Stimulated activated CD8-positive, alpha-beta memory T cell treated with anti-CD3 and anti-CD28 coated beads, Interleukin-4, amount 100 ng/mL, for 4 hours (primary cell): Measurements from ENCODE around the gene TRAPPC13.
A peak's percentile ranks its signal among the peaks of the same experiment; 100 is the strongest.
"Not testable (repeated sequence)": the region's sequence is repeated elsewhere in the genome, so short reads cannot be mapped to it uniquely, and the experiment has no call there.

Source experiments
- DNase-seq, 2 donors: peaks; one replicate each; pipeline ENCODE4 v3.0.0-alpha.2; 2020; ENCODE audit warnings: low read depth in 2 of 2, low spot score in 1 of 2

TRAPPC13 gene, protein sequence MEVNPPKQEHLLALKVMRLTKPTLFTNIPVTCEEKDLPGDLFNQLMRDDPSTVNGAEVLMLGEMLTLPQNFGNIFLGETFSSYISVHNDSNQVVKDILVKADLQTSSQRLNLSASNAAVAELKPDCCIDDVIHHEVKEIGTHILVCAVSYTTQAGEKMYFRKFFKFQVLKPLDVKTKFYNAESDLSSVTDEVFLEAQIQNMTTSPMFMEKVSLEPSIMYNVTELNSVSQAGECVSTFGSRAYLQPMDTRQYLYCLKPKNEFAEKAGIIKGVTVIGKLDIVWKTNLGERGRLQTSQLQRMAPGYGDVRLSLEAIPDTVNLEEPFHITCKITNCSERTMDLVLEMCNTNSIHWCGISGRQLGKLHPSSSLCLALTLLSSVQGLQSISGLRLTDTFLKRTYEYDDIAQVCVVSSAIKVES

DNA sequence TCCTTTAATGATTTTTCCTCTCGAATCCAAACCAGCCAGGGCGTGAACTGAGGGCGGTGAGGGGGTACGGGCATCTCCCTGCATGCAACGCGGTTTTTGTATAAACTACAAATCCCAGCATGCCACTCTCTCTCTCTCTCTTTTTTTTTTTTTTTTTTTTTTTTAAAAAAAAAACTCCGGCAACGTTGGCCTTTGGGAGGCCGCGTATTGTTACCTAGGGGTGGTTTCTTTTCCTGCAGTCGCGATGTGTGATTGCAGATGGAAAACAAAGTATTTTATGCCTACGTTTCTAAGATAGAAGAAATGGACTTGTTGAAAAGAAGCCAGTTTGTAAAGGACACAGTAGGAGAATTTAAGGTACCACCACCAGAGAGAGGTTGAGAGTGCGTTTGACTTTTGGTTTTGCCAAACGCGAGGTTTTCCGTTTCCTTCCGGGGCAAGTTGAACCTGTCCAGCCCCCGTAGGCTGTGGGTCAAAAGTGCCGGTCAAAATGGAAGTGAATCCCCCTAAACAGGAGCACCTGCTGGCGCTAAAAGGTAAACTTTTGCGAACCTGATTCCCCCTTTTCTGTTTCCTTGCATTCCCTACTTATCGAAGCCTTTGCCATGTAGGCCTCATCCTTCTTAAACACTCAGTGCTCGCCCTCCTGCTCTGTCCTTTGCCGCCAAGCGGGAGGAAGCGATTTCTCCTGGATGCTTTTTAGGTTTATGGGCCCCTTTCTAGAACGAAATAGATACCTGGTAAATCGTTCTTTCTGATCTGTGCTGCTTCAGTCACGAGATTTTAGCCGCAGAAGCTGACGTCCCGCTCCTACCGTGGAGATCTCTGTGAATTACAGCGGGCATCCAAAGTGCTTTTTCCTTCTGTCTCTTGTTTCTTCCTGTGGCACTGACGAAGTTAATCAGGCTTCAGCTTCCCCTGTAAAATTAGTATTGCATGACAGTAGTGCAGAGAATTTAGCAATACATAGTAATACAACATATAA, at the start of gene TRAPPC13, which contains the start of gene SHLD3:
Gene TRAPPC13, plus strand, starts transcription at position 457 of the 985 bp plus-strand sequence. Its CDS starts 34 bp downstream, at position 491.
Gene SHLD3, plus strand, starts transcription at position 457 of the 985 bp plus-strand sequence. CDS start 4,561 bp downstream, outside the sequence.
- DNase-seq, result peak; percentile 66 to 71

DNA sequence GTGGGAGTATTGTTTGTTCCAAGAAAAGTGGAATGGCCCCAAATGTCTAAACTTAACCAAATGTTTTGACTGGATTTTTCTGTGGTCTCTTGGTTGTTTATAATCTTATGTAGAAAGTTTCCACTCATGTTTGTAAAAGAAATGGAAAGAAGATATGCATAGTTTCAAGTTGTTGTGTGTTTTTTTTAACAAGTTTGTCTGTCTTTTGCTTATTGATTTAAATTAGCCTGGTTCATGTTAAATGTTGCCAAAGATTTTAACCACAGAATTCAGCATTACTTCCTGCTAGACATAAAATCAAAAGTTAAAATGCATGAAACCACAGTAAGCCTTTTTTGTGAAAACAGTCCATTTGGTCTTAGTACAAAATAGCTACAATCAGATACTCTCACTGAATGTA, 47.7 kb upstream of the TRAPPC13 start:
- no peak for DNase-seq

DNA sequence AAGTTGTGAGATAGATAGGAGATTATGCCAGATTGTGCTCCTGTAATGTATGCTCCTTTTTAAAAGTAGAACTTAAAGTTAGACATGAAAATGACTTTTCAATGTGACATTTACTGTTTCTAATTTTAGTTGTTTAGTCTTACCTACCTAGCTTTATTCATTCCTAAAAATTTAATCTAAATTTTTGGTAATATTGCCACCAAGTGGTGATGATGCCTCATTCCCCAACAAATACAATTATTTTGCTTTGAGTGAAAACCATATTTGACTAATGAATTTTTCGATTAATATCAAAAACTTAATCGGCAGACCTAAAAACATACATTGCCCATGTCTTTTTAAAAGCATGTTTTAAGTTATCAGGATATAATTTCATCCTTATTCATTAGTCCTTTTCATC, 36.1 kb upstream of the TRAPPC13 start:
- no peak for DNase-seq

DNA sequence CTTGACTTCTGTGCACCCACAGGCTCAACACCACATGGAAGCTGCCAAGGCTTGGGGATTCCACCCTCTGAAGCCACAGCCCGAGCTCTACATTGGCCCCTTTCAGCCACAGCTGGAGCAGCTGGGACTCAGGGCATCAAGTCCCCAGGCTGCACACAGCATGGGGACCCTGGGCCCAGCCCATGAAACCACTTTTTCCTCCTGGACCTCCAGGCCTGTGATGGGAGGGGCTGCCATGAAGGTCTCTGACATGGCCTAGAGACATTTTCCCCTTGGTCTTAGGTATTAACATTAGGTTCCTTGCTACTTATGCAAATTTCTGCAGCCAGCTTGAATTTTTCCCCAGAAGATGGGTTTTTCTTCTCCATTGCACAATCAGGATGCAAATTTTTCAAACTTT, 23.1 kb upstream of the TRAPPC13 start:
- not testable (repeated sequence) for DNase-seq

DNA sequence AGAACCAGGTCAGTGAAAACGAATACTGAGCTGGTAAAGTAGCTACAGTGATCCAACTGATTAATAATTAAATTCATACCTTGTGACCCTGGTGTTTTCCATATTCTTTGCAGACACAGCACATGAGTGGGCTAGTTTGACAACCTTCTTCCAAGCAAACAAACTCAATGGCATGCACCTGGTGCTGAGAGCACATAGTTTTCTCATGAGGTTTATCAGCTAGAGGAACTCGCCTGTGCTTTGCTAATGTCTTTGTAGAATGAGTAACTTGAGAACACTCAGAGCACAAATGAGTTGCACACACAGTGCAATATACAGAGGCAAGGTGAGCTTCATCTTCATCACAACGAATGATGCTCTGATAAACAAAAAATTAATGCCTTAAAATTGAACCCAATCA, 13.3 kb upstream of the TRAPPC13 start:
- DNase-seq, result no peak

DNA sequence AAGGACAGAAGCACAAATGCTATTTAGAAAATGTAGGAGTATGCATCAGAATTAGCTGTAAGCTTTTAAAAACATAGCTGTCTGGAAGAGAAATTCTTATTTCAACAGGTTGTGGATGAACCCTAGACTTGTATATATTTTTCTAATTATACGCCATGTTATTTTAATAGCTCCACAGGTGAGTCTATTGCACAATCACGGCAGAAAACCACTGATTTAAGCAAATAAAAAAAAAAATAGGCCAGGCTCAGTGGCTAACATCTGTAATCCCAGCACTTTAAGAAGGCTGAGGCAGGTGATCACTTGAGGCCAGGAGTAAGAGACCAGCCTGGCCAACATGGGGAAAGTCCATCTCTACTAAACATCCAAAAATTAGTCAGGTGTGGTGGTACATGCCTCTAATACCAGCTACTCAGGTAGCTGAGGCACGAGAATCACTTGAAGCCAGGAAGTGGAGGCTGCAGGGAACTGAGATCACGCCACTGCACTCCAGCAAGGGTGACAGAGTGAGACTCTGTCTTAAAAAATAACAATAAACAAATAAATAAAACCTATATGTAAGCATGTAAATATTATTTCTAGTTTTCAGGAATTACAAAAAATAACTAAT, 12.4 kb upstream of the TRAPPC13 start:
- no peak for DNase-seq

DNA sequence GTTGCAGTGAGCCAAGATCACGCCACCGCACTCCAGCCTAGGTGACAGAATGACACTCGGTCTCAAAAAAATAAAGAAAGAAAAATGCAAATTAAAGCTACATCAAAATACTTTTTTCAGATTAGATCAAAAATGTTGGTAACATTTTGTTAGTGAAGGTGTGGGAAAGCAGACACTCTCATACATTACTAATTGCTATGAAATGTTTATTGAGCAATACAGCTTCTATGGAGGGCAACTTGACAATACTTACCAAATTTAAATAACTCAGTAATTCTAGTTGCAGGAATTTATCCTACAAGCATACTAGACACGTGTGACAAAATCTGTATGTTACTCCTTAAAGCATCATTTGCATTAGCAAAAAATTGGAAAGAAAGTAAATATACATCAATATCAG, 4.8 kb upstream of the TRAPPC13 start:
- no peak for DNase-seq

DNA sequence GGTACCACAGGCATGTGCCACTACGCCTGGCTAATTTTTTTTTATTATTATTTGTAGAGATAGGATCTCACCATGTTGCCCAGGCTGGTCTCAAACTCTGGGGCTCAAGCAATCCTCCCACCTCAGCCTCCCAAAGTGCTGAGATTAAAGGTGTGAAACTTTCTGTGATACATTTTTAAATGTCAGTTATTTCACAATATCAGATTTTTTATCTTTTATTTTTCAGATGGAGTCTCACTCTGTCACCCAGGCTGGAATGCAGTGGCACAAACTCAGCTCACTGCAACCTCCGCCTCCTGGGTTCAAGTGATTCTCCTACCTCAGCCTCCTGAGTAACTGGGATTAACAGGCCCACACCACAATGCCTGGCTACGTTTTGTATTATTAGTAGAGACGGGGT, 2.9 kb upstream of the TRAPPC13 start:
- DNase-seq, result not testable (repeated sequence)

DNA sequence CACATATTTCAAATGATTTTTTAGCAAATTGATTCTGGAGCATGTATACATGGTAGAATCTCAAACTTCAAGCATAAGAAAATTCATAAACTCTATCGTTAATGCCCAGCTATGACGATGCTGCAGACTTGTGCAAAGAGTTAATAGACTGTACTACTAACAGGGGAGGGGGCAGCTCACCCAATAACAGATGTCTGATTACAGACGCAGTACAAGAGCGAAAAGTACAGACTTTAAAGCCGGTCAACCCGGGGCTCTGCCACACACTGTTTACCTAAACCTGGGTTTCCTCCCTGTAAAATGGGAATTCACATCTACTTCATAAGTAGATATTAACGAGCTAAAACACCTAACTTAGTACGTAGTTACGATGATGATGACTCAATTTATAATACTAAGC, 1.3 kb upstream of the TRAPPC13 start:
- no peak for DNase-seq

DNA sequence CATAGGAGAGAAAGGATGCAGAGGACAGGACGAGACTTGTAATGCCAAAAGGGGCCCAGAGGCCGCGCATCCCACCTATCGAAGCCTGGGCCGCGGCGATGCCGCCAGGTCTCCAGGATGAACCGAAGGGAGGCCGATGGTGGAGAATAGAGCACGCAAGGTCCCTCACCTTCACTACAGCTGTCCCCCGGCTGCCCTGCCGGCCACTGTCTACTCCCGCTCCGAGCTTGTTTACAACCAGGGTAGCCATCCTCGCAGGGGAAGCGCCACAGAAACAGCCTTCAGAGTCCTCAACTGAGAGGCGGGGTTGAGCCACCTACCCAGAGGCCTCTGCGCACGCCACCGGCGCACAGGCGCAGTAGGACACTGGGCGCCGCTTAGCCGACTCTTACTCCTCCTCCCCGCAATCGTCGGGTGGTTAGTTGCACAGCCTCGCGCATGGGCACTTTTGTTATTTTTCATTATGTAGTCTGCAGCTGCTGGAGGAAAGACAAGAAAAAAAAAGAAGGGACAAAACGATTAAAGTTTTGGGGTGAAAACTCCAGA, 729 bp upstream of the TRAPPC13 start, which contains the start of gene TRIM23:
Gene TRIM23, minus strand, starts transcription at position 309 of the 546 bp plus-strand sequence. Its CDS starts 59 bp downstream, at position 250.
- DNase-seq, result peak; percentile 80

DNA sequence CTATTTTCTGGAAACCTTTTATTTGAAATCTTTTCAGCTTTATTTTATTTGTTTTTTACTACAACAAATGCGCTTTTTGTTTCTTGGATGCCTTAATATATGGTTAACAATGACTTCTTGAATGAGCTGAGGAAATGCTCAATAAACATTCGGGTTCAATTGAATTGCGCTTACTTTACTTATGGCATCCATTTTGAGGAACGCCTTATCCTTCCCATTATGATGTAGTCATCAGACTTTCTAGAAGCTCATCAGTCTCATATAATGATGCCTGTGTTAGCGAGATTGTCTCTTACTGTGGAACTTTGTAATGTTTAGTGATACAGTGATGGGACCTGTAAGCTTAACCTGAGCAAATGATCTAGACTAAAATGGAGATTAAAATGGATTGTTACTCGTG, 916 bp downstream of the TRAPPC13 start:
- no peak for DNase-seq

DNA sequence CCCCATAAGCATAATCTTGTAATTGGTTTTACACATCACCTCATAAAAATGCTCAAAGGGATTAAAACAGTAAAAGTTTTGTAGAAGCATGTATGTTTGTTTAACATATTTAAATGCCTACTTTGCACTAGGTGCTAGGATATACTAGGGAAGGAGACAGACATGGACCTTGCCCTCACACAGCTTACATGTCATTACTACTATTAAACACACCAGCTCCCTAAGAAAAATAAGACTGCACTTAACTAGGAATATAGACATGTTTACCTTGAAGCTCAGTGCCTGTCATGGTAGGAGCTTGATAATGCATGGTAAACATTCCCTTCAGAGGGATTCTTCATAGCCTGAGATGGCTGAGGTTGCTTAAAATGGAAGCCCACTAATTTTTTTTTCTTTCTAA, 6.2 kb downstream of the TRAPPC13 start:
- no peak for DNase-seq

DNA sequence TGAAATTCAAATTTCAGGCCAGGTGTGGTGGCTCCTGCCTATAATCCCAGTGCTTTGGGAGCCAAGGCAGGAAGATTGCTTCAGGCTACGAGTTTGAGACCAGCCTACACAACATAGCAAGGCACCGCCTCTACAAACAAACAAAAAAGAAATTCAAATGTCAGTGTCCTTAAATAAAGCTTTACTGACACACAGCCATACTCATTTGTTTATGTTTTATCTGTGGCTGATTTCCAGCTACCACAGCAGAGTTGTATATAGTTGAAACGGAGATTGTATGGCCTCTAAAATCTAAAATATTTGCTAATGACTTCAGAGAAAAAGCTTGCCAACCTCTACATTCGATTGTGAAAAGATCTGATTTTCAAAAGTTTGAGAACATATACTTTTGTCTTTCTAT, 15.4 kb downstream of the TRAPPC13 start:
- no peak for DNase-seq

DNA sequence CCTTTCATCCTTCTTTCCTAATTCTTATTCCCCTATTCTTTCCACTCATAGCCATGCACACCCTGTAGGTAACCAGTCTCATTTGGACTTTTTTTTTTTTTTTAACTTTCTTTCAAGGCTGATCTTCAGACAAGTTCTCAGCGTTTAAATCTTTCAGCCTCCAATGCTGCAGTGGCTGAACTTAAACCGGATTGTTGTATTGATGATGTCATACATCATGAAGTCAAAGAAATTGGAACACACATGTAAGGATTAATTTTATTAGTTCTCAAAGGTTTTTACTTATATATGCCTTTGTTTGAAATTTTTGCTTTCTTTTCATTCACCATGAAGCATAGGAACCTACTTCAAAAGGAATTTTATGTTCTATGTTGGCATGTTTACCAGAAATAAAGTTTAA, 22.1 kb downstream of the TRAPPC13 start:
- no peak for DNase-seq

DNA sequence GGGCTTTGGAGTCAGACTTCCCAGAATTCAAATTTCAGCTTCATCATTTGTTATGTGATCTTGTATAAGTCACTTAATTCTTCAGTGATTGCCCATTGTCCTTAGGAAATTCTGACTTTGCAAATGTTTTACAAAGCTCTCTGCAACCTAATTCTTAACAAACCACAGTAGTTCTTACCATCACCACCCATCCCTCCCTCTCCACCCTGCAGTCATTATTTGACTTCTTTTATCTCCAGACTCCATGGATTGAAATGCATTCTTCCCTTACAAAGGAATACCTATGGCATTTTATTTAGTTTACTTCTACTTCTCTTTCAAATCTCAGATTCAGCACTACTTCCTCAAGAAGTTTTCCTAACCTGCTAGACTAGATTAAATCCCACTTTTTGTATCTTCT, 23.1 kb downstream of the TRAPPC13 start:
- DNase-seq, result no peak

DNA sequence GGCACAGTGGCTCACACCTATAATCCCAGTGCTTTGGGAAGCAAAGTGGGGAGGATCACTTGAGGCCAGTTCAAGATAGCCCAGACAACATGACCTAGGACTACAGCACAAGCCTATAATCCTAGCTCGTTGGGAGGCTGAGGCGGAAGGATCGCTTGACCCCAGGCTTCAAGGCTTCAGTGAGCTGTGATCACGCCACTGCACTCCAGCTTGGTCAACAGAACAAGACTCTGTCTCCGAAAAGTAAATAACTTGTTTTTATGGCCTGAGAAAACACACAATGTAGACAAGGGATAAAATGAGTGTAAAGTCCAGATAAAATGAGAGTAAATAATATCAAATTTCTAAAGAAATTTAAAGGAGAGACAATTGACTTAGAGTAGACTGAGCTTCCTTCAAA, 26.3 kb downstream of the TRAPPC13 start:
- no peak for DNase-seq

DNA sequence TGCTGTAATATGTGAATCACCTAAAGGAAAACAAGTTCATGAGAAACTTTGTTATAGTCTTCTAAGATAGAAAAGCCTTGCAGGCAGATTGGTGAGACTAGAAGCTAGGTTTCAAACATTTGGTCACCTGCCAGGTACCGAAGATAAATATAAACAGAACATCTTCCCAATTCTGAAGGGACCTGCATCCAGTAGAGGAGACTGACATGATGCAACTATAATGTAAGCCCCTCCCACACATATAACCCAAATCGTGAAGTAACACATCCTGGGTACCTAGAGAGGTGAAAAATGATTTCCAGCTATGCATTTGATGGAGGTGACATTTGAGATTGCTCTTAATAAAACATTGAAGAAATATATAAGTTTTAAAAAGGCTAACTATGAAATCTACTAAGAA, 29.9 kb downstream of the TRAPPC13 start:
- DNase-seq, result no peak

DNA sequence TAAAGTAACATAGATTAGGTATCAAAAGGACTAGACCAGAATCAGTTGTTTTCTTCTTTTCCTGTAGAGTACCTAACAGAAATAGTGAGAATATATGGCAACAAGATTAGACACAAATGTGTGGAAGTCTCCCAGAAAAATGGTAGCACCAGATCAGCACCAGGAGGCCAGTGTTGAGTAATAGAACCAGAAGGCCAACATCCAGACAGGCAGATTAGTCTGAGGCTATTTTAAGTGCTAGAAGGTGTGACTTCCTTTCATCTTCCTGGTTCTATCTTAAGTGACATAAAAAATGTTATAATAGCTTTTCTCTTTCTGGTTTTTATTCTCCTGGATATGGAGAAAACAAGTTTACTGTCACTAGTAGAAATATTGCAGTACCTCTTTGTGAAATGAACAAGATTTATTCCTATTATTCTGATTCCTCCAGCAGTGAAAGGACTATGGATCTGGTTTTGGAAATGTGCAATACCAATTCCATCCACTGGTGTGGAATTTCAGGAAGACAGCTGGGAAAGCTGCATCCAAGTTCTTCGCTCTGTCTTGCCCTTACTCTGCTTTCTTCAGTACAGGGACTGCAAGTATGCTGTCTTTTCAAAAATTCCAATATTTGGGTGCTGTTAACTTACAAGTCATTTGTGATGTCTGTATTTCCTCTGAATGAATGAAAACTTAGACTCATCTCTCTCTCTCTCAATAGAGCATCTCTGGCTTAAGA, 39.1 kb downstream of the TRAPPC13 start:
- DNase-seq, result no peak

DNA sequence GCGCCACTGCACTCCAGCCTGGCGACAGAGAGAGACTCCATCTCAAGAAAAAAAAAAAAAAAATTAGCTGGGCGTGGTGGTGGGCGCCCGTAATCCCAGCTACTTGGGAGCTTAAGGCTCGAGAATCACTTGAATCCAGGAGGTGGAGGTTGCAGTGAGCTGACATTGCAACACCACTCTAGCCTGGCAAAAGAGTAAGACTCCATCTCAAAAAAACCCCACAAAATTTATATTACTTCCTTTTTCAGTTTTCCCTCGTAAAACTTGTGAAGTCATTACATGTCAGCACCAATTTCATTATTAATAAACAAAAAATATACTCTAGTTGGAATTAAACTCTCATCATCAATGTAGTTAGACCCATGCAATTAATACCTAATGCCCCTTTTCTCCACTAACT, 43.9 kb downstream of the TRAPPC13 start:
- DNase-seq, result no peak

DNA sequence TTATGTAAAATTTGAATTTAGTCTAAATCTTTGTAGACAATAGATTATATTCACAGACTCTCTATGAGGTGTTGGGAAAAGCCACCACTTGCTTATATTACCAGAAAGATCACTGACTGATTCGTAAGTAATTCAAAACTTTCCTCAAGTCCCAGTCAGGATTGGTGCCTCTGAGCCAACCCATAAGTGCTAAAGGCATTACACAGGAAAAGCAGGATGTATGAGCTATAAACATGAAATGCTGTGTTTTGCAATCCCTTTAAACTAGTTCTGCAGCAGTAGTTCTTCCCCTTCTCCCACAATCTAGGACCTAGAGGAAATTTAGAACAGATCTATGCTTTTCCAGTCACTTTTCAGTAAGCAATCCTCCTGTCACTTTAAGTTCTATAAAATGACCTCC, 48.0 kb downstream of the TRAPPC13 start:
- no peak for DNase-seq
